ENCODE measurements around the gene BPIFB4.

Gene BPIFB4

DNA sequence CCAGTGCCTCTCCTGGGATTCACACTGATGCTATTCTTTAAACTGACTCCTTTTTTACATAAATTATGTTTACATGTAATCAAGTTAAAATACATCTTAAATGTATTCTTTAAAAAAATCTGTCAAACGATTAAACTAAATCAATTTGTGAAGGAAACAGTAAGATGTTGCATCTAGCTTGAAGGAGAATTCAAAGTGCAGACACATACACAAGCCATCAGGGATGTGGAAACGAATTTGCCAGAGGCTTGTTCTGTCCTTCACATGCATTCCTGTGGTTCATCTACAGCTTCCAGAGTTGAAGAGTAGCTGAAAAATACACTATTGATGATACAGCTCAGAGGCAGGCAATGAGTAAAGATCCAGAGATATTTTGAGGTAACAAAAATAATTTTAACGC lies 33.0 kb upstream of the BPIFB4 start:
- intact Hi-C loops (cut with micrococcal nuclease) = no loop called here
- no peak overlapping the region for H3K4me3 Mint-ChIP-seq
- H3K27me3 Mint-ChIP-seq = no peaks in the 10 kb centered on the region
- no peaks in the 10 kb centered on the region for H3K36me3 Mint-ChIP-seq (ENCODE audit: low read depth)
- peaks cover 28% of the 10 kb centered on the region for H3K9me3 Mint-ChIP-seq
- H3K27ac Mint-ChIP-seq = no peak overlapping the region
- H3K4me1 Mint-ChIP-seq (ENCODE audit: low read depth) = no peaks in the 10 kb centered on the region

DNA sequence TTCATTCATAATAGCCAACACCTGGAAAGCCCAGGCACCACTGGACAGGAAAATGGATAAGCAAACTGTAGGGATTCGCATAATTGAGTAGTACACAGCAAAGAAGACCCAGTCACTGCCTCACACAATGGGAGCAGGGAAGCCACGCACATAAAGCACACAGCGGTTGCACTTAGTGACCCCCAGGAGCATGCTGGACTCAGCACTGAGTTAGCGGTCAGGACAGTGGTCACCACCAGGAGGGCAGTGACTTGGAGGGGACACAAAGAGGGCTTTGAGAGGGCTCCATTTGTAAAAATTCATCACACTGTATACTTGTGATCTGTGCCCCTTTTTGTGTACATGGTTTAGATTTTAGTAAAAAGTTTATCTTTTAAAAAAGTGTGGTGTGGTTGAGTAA lies 28.1 kb upstream of the BPIFB4 start:
- intact Hi-C loops (cut with micrococcal nuclease) = no loop called here

DNA sequence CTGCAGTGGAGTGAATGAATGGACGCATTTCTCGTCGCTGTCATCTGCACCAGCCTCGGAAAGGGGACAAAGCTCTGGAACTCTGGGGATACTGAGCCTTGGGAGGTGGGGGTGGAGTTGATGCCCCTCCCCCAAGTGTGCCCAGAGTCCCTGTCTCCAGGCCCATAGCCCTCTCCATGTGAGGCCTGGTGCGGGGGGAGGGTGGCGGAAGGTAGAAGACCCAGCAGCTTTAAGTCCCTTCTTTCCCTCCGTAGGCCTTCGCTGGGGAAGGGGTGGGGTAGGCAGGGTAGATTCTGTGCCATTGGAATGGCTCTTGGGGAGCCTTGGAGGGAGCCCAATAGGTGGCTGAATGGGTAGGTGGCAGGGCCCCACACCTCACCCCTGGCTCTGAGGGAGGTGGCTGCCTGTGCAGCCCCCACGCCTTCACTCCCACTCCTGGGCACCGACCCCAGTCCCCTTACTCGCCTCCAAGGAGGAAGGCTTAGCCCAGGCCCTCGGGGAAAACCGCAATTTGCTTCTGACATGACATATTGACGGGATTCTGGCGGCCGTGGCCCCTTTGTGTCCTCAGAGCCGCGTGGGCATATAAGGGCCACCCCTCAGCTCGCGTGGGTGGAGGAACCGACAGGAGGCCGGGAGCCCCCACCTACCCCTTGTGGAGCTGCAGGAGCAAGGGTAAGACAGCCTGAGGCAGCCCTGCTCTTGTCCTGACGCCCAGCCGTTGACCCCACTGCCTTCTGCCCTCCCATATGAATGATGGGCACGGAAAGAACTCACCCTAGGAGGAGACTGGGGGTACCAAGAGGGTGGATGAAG lies 25.9 kb upstream of the BPIFB4 start, which contains the start of gene BPIFB3:
Gene BPIFB3, plus strand, starts transcription at position 613 of the 816 bp plus-strand sequence. CDS start 1,533 bp downstream, outside the sequence.
- intact Hi-C loops (cut with micrococcal nuclease) = no loop called here
- Mint-ChIP-seq H3K36me3 (ENCODE audit: low read depth) (no peaks in the 10 kb centered on the region), H3K4me3 (no peak within 1 kb of the TSS), H3K9me3 (no peaks in the 10 kb centered on the region), H3K27me3 (no peaks in the 10 kb centered on the region), H3K4me1 (ENCODE audit: low read depth) (no peaks in the 10 kb centered on the region), H3K27ac (no peak within 1 kb of the TSS)

More for the DNA sequence above, 28.1 kb upstream of the BPIFB4 start:
- no peaks in the 10 kb centered on the region for H3K36me3 Mint-ChIP-seq (ENCODE audit: low read depth)
- no peak overlapping the region for H3K4me3 Mint-ChIP-seq
- no peak overlapping the region for H3K27ac Mint-ChIP-seq
- H3K9me3 Mint-ChIP-seq = peaks cover 2% of the 10 kb centered on the region
- H3K27me3 Mint-ChIP-seq = no peaks in the 10 kb centered on the region
- no peaks in the 10 kb centered on the region for H3K4me1 Mint-ChIP-seq (ENCODE audit: low read depth)

DNA sequence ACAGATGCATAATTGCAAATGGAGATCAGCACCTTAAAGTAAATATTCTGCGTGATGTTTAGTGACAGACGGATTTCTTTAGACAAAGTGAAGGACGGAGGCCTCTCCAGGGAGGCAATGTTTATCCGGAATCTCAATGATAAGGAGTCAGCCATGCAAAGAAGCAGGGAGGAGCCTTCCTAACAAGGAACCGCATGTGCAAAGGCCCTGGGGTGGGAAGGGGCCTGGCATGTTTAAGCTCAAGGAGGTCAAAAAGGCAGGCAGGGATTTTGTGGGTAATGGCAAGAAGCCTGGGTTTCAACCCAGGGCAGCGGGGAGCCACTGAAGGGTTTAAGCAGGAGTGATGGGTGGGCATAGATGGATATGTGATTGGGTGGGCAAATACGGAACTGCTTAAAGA lies 25.1 kb upstream of the BPIFB4 start:
- Mint-ChIP-seq H3K4me3 (no peak overlapping the region), H3K4me1 (ENCODE audit: low read depth) (no peaks in the 10 kb centered on the region), H3K9me3 (no peaks in the 10 kb centered on the region), H3K27ac (no peak overlapping the region), H3K27me3 (no peaks in the 10 kb centered on the region), H3K36me3 (ENCODE audit: low read depth) (no peaks in the 10 kb centered on the region)
- intact Hi-C loops (cut with micrococcal nuclease) = no loop called here

DNA sequence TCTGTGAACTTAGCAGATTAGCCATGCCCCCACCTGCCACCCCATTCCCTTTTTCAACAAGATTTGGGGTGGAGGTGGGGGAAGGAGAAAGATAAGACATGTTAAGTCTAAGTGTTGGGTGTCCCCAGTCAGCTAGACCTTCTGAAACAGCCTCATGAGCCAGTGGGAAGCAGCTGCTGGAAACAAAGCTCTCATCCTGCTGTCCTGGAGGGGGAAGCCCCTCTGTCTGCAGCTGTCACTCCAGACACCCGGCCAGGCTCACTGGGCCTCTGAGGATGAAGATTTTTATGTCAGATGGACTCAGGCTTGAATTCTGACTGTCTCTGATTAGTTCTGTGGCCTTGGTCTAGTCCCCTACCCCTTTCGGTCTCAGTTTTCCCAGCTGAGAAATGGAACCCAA lies 24.7 kb upstream of the BPIFB4 start:
- intact Hi-C loops (cut with micrococcal nuclease) = no loop called here
- Mint-ChIP-seq H3K27me3 (no peaks in the 10 kb centered on the region), H3K4me1 (ENCODE audit: low read depth) (no peaks in the 10 kb centered on the region), H3K36me3 (ENCODE audit: low read depth) (no peaks in the 10 kb centered on the region), H3K27ac (no peak overlapping the region), H3K9me3 (no peaks in the 10 kb centered on the region), H3K4me3 (no peak overlapping the region)

DNA sequence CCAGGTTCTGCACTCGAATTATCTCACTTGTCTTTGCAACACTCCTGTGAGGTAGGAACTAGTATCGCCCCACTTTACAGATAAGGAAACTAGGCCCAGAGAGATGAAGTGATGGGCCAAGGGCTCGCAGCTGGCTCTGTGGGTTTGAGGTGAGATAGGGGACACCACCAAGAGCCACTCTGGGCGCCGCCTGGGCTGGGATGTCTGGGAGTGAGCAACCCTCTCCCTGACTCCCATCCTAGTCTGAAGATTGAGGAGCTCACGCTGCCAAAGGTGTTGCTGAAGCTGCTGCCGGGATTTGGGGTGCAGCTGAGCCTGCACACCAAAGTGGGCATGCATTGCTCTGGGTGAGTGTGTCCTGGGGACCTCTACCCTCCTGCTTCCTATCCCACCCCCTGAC lies 20.3 kb upstream of the BPIFB4 start:
- H3K9me3 Mint-ChIP-seq = no peaks in the 10 kb centered on the region
- no peaks in the 10 kb centered on the region for H3K36me3 Mint-ChIP-seq (ENCODE audit: low read depth)
- no peaks in the 10 kb centered on the region for H3K27me3 Mint-ChIP-seq
- no peaks in the 10 kb centered on the region for H3K4me1 Mint-ChIP-seq (ENCODE audit: low read depth)
- intact Hi-C loops (cut with micrococcal nuclease) = no loop called here
- no peak overlapping the region for H3K27ac Mint-ChIP-seq
- H3K4me3 Mint-ChIP-seq = no peak overlapping the region

DNA sequence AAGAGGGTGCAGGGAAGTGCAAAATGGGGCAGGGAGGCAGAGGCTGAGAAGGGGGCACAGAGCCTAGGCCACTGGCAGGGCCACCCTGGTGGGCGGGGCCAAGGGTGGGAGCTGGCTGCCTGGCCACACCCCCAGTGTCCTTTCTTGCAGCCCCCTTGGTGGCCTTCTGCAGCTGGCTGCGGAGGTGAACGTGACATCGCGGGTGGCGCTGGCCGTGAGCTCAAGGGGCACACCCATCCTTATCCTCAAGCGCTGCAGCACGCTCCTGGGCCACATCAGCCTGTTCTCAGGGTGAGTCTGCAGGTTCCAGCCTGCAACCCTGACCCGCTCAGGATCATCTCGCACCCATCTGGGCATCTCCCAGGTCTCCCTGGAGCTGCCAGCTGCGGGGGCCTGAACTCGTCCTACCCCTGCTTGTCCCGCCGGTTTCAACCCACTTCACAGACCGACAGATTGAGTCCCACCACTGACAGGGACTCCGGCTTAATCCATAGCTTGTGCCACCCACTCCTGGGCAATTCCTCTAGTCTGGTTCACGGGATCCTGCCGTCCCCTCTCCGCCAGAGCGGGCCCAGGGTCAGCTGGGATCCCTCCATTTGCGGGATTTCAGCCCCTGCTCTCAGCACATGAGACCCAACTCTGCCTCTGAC lies 19.6 kb upstream of the BPIFB4 start:
- intact Hi-C loops (cut with micrococcal nuclease) = no loop called here
- Mint-ChIP-seq H3K27ac (no peak overlapping the region), H3K9me3 (no peaks in the 10 kb centered on the region), H3K4me3 (no peak overlapping the region), H3K36me3 (ENCODE audit: low read depth) (no peaks in the 10 kb centered on the region), H3K4me1 (ENCODE audit: low read depth) (no peaks in the 10 kb centered on the region), H3K27me3 (no peaks in the 10 kb centered on the region)

DNA sequence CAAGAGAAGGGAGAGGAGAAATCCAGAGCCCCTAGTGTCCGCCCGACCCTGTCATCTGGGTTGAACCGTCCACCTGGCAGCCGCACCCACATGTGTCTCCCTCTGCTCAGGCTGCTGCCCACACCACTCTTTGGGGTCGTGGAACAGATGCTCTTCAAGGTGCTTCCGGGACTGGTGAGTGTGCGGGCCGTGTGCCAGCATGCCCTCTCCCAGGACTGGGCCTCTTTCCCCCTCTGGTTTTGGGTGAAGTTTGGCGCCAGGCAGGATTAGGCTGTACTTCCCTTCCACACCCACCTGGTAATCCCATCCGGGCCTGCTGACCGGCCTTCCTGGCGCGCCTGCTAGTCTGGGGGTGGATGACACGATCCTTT lies 17.8 kb upstream of the BPIFB4 start:
- intact Hi-C loops (cut with micrococcal nuclease) = no loop called here
- no peaks in the 10 kb centered on the region for H3K36me3 Mint-ChIP-seq (ENCODE audit: low read depth)
- no peaks in the 10 kb centered on the region for H3K4me1 Mint-ChIP-seq (ENCODE audit: low read depth)
- no peaks in the 10 kb centered on the region for H3K27me3 Mint-ChIP-seq
- H3K27ac Mint-ChIP-seq = no peak overlapping the region
- H3K9me3 Mint-ChIP-seq = no peaks in the 10 kb centered on the region
- no peak overlapping the region for H3K4me3 Mint-ChIP-seq

DNA sequence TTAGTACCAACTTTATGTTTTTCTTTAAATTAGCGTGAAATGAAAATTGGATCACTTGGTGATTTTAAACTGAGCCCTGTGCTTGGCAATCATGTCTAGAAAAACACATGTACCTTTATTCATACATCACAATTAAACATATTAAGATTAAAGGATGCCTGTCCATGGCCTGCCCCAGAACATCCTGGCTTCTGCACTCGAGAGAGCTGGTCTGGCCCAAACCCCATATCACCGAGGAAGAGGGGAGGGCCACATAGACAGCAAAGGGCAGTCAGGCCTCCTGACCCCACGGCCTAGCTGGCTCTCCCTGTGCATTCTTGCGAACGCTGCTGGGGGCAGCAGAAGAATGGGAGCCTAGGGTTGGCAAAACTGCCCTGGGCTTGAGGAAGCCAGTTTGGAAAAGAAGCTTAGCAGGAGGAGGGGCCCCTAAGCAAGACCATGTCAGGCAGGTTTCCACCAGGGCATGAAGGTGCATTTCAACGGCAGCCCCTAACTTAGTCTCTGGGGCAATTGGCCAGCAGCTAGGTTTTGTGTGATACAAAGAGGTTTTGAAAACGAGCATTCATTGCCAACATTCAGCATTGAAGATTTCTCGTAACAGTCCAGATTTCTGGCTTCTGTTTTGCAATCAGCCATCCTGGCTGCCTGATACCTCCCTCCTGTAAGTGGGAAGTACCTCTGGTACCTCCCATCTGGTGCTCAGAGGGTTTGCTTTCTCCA lies 17.2 kb upstream of the BPIFB4 start:
- H3K9me3 Mint-ChIP-seq = no peaks in the 10 kb centered on the region
- H3K4me3 Mint-ChIP-seq = no peak overlapping the region
- H3K27me3 Mint-ChIP-seq = no peaks in the 10 kb centered on the region
- no peak overlapping the region for H3K27ac Mint-ChIP-seq
- H3K36me3 Mint-ChIP-seq (ENCODE audit: low read depth) = no peaks in the 10 kb centered on the region
- peaks cover under 1% of the 10 kb centered on the region for H3K4me1 Mint-ChIP-seq (ENCODE audit: low read depth)
- intact Hi-C loops (cut with micrococcal nuclease) = no loop called here

DNA sequence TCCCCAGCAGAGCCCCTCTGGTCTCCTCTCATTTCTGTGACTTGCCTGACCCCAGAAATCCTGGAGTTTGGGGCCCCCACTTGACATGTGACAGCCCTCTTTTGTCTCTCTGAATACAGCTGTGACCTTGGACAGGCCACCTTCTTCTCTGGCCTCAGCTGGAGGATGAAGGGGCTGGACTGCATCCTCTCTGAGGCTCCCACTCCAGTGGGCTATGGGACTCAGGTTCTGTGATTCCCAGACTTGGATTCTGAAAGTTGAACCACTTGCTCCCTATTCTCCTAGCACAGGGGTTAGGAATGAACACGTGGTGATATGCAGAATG lies 16.7 kb upstream of the BPIFB4 start:
- H3K36me3 Mint-ChIP-seq (ENCODE audit: low read depth) = no peaks in the 10 kb centered on the region
- intact Hi-C loops (cut with micrococcal nuclease) = no loop called here
- no peaks in the 10 kb centered on the region for H3K27me3 Mint-ChIP-seq
- no peak overlapping the region for H3K27ac Mint-ChIP-seq
- H3K9me3 Mint-ChIP-seq = no peaks in the 10 kb centered on the region
- H3K4me1 Mint-ChIP-seq (ENCODE audit: low read depth) = peaks cover 6% of the 10 kb centered on the region
- H3K4me3 Mint-ChIP-seq = no peak overlapping the region

DNA sequence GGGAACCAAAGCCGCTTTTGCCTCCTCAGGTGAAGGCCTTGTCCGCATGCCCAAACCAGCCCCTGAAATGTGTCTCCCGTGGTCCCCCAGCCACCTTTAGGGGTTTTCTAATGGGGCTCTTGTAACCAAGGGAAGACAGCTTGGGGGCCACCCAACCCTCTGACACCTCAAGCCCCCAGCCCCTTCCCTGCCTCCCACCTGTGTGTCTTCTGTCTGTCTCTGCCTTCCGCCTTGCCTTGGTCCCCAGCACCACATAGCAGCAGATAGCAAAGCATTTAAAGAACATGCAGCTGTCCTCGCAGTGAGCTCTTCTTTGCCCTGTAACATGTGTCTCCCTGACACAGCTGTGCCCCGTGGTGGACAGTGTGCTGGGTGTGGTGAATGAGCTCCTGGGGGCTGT lies 16.2 kb upstream of the BPIFB4 start:
- H3K4me1 Mint-ChIP-seq (ENCODE audit: low read depth) = peaks cover 11% of the 10 kb centered on the region
- no peaks in the 10 kb centered on the region for H3K27me3 Mint-ChIP-seq
- H3K36me3 Mint-ChIP-seq (ENCODE audit: low read depth) = no peaks in the 10 kb centered on the region
- no peak overlapping the region for H3K27ac Mint-ChIP-seq
- H3K9me3 Mint-ChIP-seq = no peaks in the 10 kb centered on the region
- no peak overlapping the region for H3K4me3 Mint-ChIP-seq
- intact Hi-C loops (cut with micrococcal nuclease) = no loop called here

DNA sequence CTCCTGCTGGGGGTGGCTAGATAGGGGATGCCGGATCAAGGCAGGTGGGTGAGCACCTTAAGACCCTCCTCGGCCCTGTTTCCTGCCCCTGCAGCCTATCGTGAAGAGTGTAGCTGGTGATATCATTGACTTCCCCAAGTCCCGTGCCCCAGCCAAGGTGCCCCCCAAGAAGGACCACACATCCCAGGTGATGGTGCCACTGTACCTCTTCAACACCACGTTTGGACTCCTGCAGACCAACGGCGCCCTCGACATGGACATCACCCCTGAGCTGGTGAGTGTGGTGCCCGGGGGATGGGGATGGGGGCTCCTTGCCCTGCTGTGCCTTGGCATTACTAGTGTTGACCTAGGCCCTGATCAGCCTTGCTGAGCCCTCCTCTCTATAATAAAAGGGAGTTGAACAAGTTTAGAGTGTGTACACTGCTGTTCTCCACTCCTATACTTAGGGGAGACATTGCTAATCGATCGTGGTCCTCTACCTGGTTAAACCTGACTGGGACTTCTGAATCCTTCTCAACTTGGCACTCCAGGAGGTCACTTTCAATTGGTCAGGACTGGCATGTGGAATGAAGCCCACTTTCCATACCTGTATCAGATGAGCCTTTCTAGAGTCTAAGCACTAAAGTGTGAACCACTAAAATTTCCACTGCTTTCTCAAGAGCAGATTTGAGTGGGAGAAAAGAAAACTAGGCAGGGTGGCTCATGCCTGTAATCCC lies 14.7 kb upstream of the BPIFB4 start:
- Mint-ChIP-seq H3K36me3 (ENCODE audit: low read depth) (no peaks in the 10 kb centered on the region), H3K4me3 (no peak overlapping the region), H3K27me3 (peaks cover 2% of the 10 kb centered on the region), H3K27ac (no peak overlapping the region), H3K9me3 (no peaks in the 10 kb centered on the region), H3K4me1 (ENCODE audit: low read depth) (peaks cover 13% of the 10 kb centered on the region)
- intact Hi-C loops (cut with micrococcal nuclease) = no loop called here

DNA sequence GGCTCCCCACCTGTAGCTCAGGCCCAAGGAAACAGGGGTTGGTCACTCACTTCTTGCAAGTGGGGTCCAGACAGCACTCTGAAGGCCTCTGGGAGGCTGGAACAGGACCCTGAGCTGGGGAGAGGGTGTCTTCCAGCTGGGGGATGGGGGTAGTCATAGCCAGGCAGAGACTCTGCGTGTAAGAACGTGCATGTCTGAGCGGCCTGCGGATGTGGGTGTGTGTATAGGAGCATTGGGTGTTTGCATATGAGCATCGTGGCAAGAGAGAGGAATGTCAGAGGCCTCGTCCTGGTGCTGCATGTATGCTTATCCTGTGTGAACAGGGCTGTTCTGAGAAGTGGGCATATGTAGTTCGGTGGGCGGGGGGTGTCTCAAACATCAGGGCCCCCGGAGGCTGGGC lies 13.7 kb upstream of the BPIFB4 start:
- Mint-ChIP-seq H3K4me1 (ENCODE audit: low read depth) (peaks cover 13% of the 10 kb centered on the region), H3K27me3 (peaks cover 2% of the 10 kb centered on the region), H3K9me3 (no peaks in the 10 kb centered on the region), H3K36me3 (ENCODE audit: low read depth) (no peaks in the 10 kb centered on the region), H3K4me3 (no peak overlapping the region), H3K27ac (no peak overlapping the region)
- intact Hi-C loops (cut with micrococcal nuclease) = no loop called here

DNA sequence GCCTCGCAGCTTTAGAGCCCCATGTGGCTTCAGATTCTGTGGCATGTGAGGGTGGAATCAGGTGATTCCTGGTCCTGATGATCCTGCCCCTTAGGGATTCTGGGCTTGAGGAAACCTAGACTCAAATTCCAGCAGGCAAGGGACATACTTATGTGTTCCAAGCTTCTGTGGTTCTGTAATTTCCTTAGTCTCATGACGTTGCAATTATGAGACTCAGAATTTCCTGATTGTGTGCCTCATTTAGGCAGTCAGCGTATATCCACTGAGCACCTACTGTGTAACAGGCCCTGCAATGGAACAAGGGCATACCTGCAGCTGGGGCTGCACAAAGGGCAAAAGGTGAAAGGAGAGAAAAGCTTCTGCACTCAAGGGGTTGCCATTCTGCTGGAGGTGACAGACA lies 11.6 kb upstream of the BPIFB4 start:
- intact Hi-C loops (cut with micrococcal nuclease) = no loop called here
- H3K27ac Mint-ChIP-seq = no peak overlapping the region

More for the DNA sequence above, 11.6 kb upstream of the BPIFB4 start:
- peaks cover 13% of the 10 kb centered on the region for H3K4me1 Mint-ChIP-seq (ENCODE audit: low read depth)
- H3K4me3 Mint-ChIP-seq = no peak overlapping the region
- no peaks in the 10 kb centered on the region for H3K36me3 Mint-ChIP-seq (ENCODE audit: low read depth)
- no peaks in the 10 kb centered on the region for H3K9me3 Mint-ChIP-seq
- H3K27me3 Mint-ChIP-seq = peaks cover 2% of the 10 kb centered on the region

Data from dendritic cell treated with granulocyte-macrophage colony-stimulating factor and Interleukin-4, amounts not matched to agents 40 ng/mL and 50 ng/mL, for 4 days (primary cell).